H9 (cell line): ENCODE data around the gene PIK3R5. TPM values are rescaled to one million over a fixed set of nuclear protein-coding genes. Genes with fewer than 3 reads are reported as not detected.

Source experiments
- DNase-seq: peaks from one replicate; pipeline ENCODE4 v3.0.0-alpha.2; 2017
- H2AFZ ChIP-seq: one replicate; pipeline ENCODE4 v1.6.1; 2013; ENCODE audit warnings: mild to moderate bottlenecking, low read length, control low read depth, moderate library complexity
- H2AK5ac ChIP-seq: 2 replicates; pipeline ENCODE4 v1.6.1; 2013; ENCODE audit warnings: low read length, control low read depth, mixed read lengths; ENCODE audit not compliant: insufficient read length
- H2BK120ac ChIP-seq: one replicate; pipeline ENCODE4 v1.6.1; 2013; ENCODE audit warnings: low read depth, mild to moderate bottlenecking, low read length, control low read depth, inconsistent platforms; ENCODE audit not compliant: poor library complexity, severe bottlenecking
- H2BK12ac ChIP-seq: 2 replicates; pipeline ENCODE4 v1.6.1; 2013; ENCODE audit warnings: low read length, control low read depth, mixed read lengths, low read depth; ENCODE audit not compliant: insufficient read length
- H2BK15ac ChIP-seq: 2 replicates; pipeline ENCODE4 v1.6.1; 2013; ENCODE audit warnings: low read depth, low read length, control low read depth
- H2BK20ac ChIP-seq: one replicate; pipeline ENCODE4 v1.6.1; 2013; ENCODE audit warnings: low read depth, mild to moderate bottlenecking, low read length, control low read depth, inconsistent platforms; ENCODE audit not compliant: poor library complexity, severe bottlenecking
- H2BK5ac ChIP-seq: 2 replicates; pipeline ENCODE4 v1.6.1; 2013; ENCODE audit warnings: low read length, control low read depth, mixed read lengths; ENCODE audit not compliant: insufficient read length
- H3K14ac ChIP-seq: 2 replicates; pipeline ENCODE4 v1.6.1; 2013; ENCODE audit warnings: low read length, control low read depth; ENCODE audit not compliant: insufficient read depth
- H3K18ac ChIP-seq: 2 replicates; pipeline ENCODE4 v1.6.1; 2013; ENCODE audit warnings: low read depth, mild to moderate bottlenecking, mixed read lengths, low read length, control low read depth; ENCODE audit not compliant: insufficient read length
- H3K23ac ChIP-seq: 2 replicates; pipeline ENCODE4 v1.6.1; 2013; ENCODE audit warnings: low read length, control low read depth, mixed read lengths, low read depth; ENCODE audit not compliant: insufficient read length
- H3K23me2 ChIP-seq: 2 replicates; pipeline ENCODE4 v1.6.1; 2013; ENCODE audit warnings: low read depth, mild to moderate bottlenecking, mixed read lengths, low read length, control low read depth; ENCODE audit not compliant: insufficient read length, poor library complexity, severe bottlenecking
- H3K27ac ChIP-seq: 2 replicates; pipeline ENCODE4 v1.5.1; 2013; ENCODE audit warnings: low read length, control low read depth, mixed read lengths, low read depth; ENCODE audit not compliant: insufficient read length
- H3K27me3 ChIP-seq: 2 replicates; pipeline ENCODE4 v1.6.1; 2013; ENCODE audit warnings: low read length, control low read depth, inconsistent platforms; ENCODE audit not compliant: insufficient read depth
- H3K4ac ChIP-seq: 2 replicates; pipeline ENCODE4 v1.6.1; 2013; ENCODE audit warnings: low read depth, mild to moderate bottlenecking, control low read depth, inconsistent platforms, low read length, moderate library complexity
- H3K4me1 ChIP-seq: 2 replicates; pipeline ENCODE4 v1.6.1; 2013; ENCODE audit warnings: low read length, control low read depth, inconsistent platforms; ENCODE audit not compliant: insufficient read depth
- H3K4me2 ChIP-seq: 2 replicates; pipeline ENCODE4 v1.6.1; 2013; ENCODE audit warnings: low read length, control low read depth, mixed read lengths; ENCODE audit not compliant: insufficient read length, insufficient read depth
- H3K56ac ChIP-seq: 2 replicates; pipeline ENCODE4 v1.6.1; 2013; ENCODE audit warnings: low read depth, mild to moderate bottlenecking, mixed read lengths, low read length, control low read depth; ENCODE audit not compliant: insufficient read length
- H3K79me1 ChIP-seq: 2 replicates; pipeline ENCODE4 v1.6.1; 2013; ENCODE audit warnings: low read depth, mild to moderate bottlenecking, moderate library complexity, low read length, control low read depth, inconsistent platforms; ENCODE audit not compliant: insufficient read depth, poor library complexity, severe bottlenecking
- H3K79me2 ChIP-seq: 2 replicates; pipeline ENCODE4 v1.6.1; 2013; ENCODE audit warnings: low read length, control low read depth, inconsistent platforms; ENCODE audit not compliant: insufficient read depth
- H3K9ac ChIP-seq: 2 replicates; pipeline ENCODE4 v1.6.1; 2013; ENCODE audit warnings: low read length, control low read depth, mixed read lengths; ENCODE audit not compliant: insufficient read length; ENCODE audit errors: extremely low read depth
- H3K9me3 ChIP-seq: one replicate; pipeline ENCODE4 v1.6.1; 2013; ENCODE audit warnings: low read depth, low read length, inconsistent platforms; ENCODE audit not compliant: control insufficient read depth
- H3T11ph ChIP-seq: one replicate; pipeline ENCODE4 v1.6.1; 2013; ENCODE audit warnings: mild to moderate bottlenecking, low read length, control low read depth, inconsistent platforms
- H4K20me1 ChIP-seq: one replicate; pipeline ENCODE4 v1.6.1; 2013; ENCODE audit not compliant: control insufficient read depth, insufficient read length, insufficient read depth
- H4K5ac ChIP-seq: 2 replicates; pipeline ENCODE4 v1.6.1; 2013; ENCODE audit warnings: low read depth, mild to moderate bottlenecking, mixed read lengths, low read length, control low read depth; ENCODE audit not compliant: insufficient read length
- H4K8ac ChIP-seq: replicated peaks from 2 replicates; pipeline ENCODE4 v1.6.1; 2013; ENCODE audit warnings: low read length, control low read depth, mixed read lengths, low read depth; ENCODE audit not compliant: insufficient read length
- H4K91ac ChIP-seq: 2 replicates; pipeline ENCODE4 v1.6.1; 2013; ENCODE audit warnings: low read depth, mild to moderate bottlenecking, moderate library complexity, mixed read lengths, low read length, control low read depth; ENCODE audit not compliant: insufficient read length
- H3K27ac Mint-ChIP-seq, 3 experiments: 2 replicates in 2 of 3; 3 replicates in 1 of 3; pipeline ENCODE4 v1.8.0; 2020 to 2021; ENCODE audit warnings: mixed read lengths in 3 of 3, mild to moderate bottlenecking in 1 of 3, moderate library complexity in 1 of 3
- H3K27me3 Mint-ChIP-seq: 2 replicates; pipeline ENCODE4 v1.8.0; 2021; ENCODE audit warnings: low read depth, mild to moderate bottlenecking, moderate library complexity, mixed read lengths
- H3K36me3 Mint-ChIP-seq, 3 experiments: 2 replicates in 2 of 3; 3 replicates in 1 of 3; pipeline ENCODE4 v1.8.0; 2020 to 2021; ENCODE audit warnings: low read depth in 3 of 3, mixed read lengths in 3 of 3; ENCODE audit not compliant: insufficient read depth in 1 of 3
- H3K4me1 Mint-ChIP-seq, 2 experiments: 2 replicates each; pipeline ENCODE4 v1.8.0; 2020; ENCODE audit warnings: mixed read lengths in 2 of 2
- H3K4me3 Mint-ChIP-seq, 2 experiments: 2 replicates in 1 of 2; 3 replicates in 1 of 2; pipeline ENCODE4 v1.8.0; 2020 to 2021; ENCODE audit warnings: mild to moderate bottlenecking in 2 of 2, mixed read lengths in 2 of 2, moderate library complexity in 1 of 2
- H3K9me3 Mint-ChIP-seq, 2 experiments: 2 replicates in 1 of 2; 3 replicates in 1 of 2; pipeline ENCODE4 v1.8.0; 2020; ENCODE audit warnings: mild to moderate bottlenecking in 2 of 2, mixed read lengths in 2 of 2, moderate library complexity in 1 of 2
- CTCF ChIP-seq: fragments of 200-600 bp; sonication (generic); conservative IDR thresholded peaks from 3 replicates; pipeline ENCODE4 v1.8.0; 2021; ENCODE audit warnings: antibody characterized with exemption, mild to moderate bottlenecking
- WGBS: extraction: QIAGEN DNeasy Blood & Tissue Kit; methylation state at CpG from one replicate; pipeline ENCODE4 v1.1.7; 2013; ENCODE audit warnings: missing lambda C conversion rate, low lambda C conversion rate, mixed read lengths; ENCODE audit not compliant: insufficient read length; ENCODE audit errors: extremely low coverage; 5-methylcytosine and 5-hydroxymethylcytosine counted together
- total RNA-seq: library from RNA; stranded (reverse); gene quantifications from 2 replicates; pipeline ENCODE4 v1.2.1, GENCODE V29; 2021

PIK3R5 gene
- total RNA-seq, 1 experiment from 2014 or later, result 1.4 TPM

- Histone ChIP-seq H4K20me1 (no peaks in the 10 kb centered on the region), H3K4me1 (0 out of 2 replicates have a peak, but pooled peaks cover 3% of the 10 kb centered on the region), H3T11ph (no peak overlapping the region), H4K91ac (no peak overlapping the region), H3K4me2 (no peak overlapping the region), H3K23ac (no peak overlapping the region), H4K5ac (no peak overlapping the region), H3K14ac (no peak overlapping the region), H3K9me3 (no peaks in the 10 kb centered on the region), H2AK5ac (no peak overlapping the region), H3K23me2 (peaks cover 4% of the 10 kb centered on the region), H3K79me1 (no peaks in the 10 kb centered on the region), H3K18ac (no peak overlapping the region), H3K56ac (no peak overlapping the region), H2AFZ (no peak overlapping the region), H3K27ac (no peak overlapping the region), H4K8ac (no peak overlapping the region), H3K27me3 (no peaks in the 10 kb centered on the region), H3K79me2 (no peaks in the 10 kb centered on the region), H2BK15ac (no peak overlapping the region), H2BK12ac (no peak overlapping the region), H3K9ac (no peak overlapping the region), H2BK20ac (no peak overlapping the region), H2BK5ac (no peak overlapping the region), H3K4ac (no peak overlapping the region), H2BK120ac (no peak overlapping the region)
- DNase-seq, result no peak
- WGBS, result no CpG with 5 or more reads among the region's 6 CpGs
- H3K4me1 Mint-ChIP-seq, result peaks cover 40 to 41% of the 10 kb centered on the region in 2 experiments
- H3K27ac Mint-ChIP-seq, result no peak overlapping the region
- H3K4me3 Mint-ChIP-seq, result no peak overlapping the region
- no peak for TF ChIP-seq CTCF
- no peaks in the 10 kb centered on the region for H3K9me3 Mint-ChIP-seq
- peaks cover 5% of the 10 kb centered on the region for H3K27me3 Mint-ChIP-seq
- no peaks in the 10 kb centered on the region for H3K36me3 Mint-ChIP-seq
Observed at GRCh38 chr17:8898636-8899035, 66.9 kb downstream of the PIK3R5 start.
